HG03520 (cell line): ENCODE results near the gene EIF1AX.
"Not testable (repeated sequence)": the region's sequence is repeated elsewhere in the genome, so short reads cannot be mapped to it uniquely, and the experiment has no call there.

Experiments used
- ATAC-seq: cut with Tn5 transposase; IDR thresholded peaks from one replicate; pipeline ENCODE4 v1.9.1; 2021; ENCODE audit warnings: mild to moderate bottlenecking, moderate library complexity; ENCODE audit not compliant: unreplicated experiment

The EIF1AX gene

GRCh38 chrX:20128670-20129069 is 13.0 kb downstream of the EIF1AX start:
- ATAC-seq, result no peak

- not testable (repeated sequence) for ATAC-seq
Measured at GRCh38 chrX:20127440-20127839, 14.2 kb downstream of the EIF1AX start.

GRCh38 chrX:20126833-20127232 is 14.8 kb downstream of the EIF1AX start:
- peak; percentile 47 for ATAC-seq

- ATAC-seq, result no peak
Measured at GRCh38 chrX:20124964-20125363, 16.7 kb downstream of the EIF1AX start.

GRCh38 chrX:20118065-20118824 is 23.4 kb downstream of the EIF1AX start:
- ATAC-seq, result no peak

- ATAC-seq, result no peak
Measured at GRCh38 chrX:20116577-20117240, 24.9 kb downstream of the EIF1AX start, which contains the start of gene MAP7D2. Gene MAP7D2 (minus strand): TSS chrX:20116907. CDS start chrX:20116879, 28 bp downstream.

GRCh38 chrX:20116087-20116576 is 25.5 kb downstream of the EIF1AX start:
- ATAC-seq, result no peak

- ATAC-seq, result no peak
Measured at GRCh38 chrX:20112022-20112774, 29.4 kb downstream of the EIF1AX start.

GRCh38 chrX:20111271-20111670 is 30.4 kb downstream of the EIF1AX start:
- no peak for ATAC-seq

GRCh38 chrX:20101934-20102581 is 39.6 kb downstream of the EIF1AX start:
- ATAC-seq, result no peak

GRCh38 chrX:20091499-20091898 is 50.1 kb downstream of the EIF1AX start:
- no peak for ATAC-seq

GRCh38 chrX:20089845-20090244 is 51.8 kb downstream of the EIF1AX start:
- ATAC-seq, result no peak

- no peak for ATAC-seq
Measured at GRCh38 chrX:20080277-20080676, 61.4 kb downstream of the EIF1AX start.
